K562 (cell line): ENCODE results near the gene MFAP5. TPM values are rescaled to one million over a fixed set of nuclear protein-coding genes. Genes with fewer than 3 reads are reported as not detected.

ENCODE experiments used
- CBFB ChIP-seq: sonication (generic); formaldehyde crosslinking; IDR thresholded peaks from 2 replicates; pipeline ENCODE4 v1.4.0; 2020; ENCODE audit warnings: mild to moderate bottlenecking, missing genetic modification reagents
- E2F3 ChIP-seq: fragments of 250-450 bp; sonication (Bioruptor Pico); IDR thresholded peaks from 2 replicates; pipeline ENCODE4 v1.4.0; 2020; ENCODE audit warnings: mild to moderate bottlenecking
- GTF2A2 ChIP-seq: IDR thresholded peaks from 2 replicates; pipeline ENCODE4 v1.6.1; 2016; ENCODE audit warnings: mild to moderate bottlenecking, missing genetic modification characterization, missing compliant biosample characterization
- HDAC3 ChIP-seq: fragments of 450-650 bp; IDR thresholded peaks from 2 replicates; pipeline ENCODE4 v1.6.1; 2018; ENCODE audit warnings: borderline replicate concordance, mild to moderate bottlenecking, moderate library complexity; ENCODE audit not compliant: partially characterized antibody
- IFI16 ChIP-seq: fragments of 250-450 bp; sonication (Bioruptor Pico); IDR thresholded peaks from 2 replicates; pipeline ENCODE4 v2.1.2; 2022; ENCODE audit warnings: mild to moderate bottlenecking, inconsistent platforms
- JUNB ChIP-seq: fragments of 450-650 bp; formaldehyde crosslinking; conservative IDR thresholded peaks from 2 replicates; pipeline ENCODE4 v1.4.0; 2020; ENCODE audit warnings: mild to moderate bottlenecking
- KDM5B ChIP-seq: fragments of 200-600 bp; sonication (generic); IDR thresholded peaks from 2 replicates; pipeline ENCODE4 v1.6.1; 2012; ENCODE audit warnings: low read depth, mild to moderate bottlenecking, moderate library complexity, low read length, control low read depth, inconsistent platforms; ENCODE audit not compliant: insufficient replicate concordance
- POLR2B ChIP-seq: fragments of 450-650 bp; IDR thresholded peaks from 2 replicates; pipeline ENCODE4 v1.6.1; 2018; ENCODE audit warnings: low read depth; ENCODE audit not compliant: partially characterized antibody
- PYGO2 ChIP-seq: fragments of 450-650 bp; IDR thresholded peaks from 2 replicates; pipeline ENCODE4 v1.6.1; 2016; ENCODE audit warnings: mild to moderate bottlenecking, missing genetic modification characterization, moderate library complexity, missing compliant biosample characterization
- RAD21 ChIP-seq, 2 experiments: fragments of 250-450 bp in 1 of 2; fragments of 450-650 bp in 1 of 2; sonication (Bioruptor Pico) in 1 of 2; formaldehyde crosslinking in 1 of 2; IDR thresholded peaks in 1 of 2; conservative IDR thresholded peaks in 1 of 2; 2 replicates each; pipeline versions ENCODE4 v1.4.0 to v1.8.0; 2020 to 2022; ENCODE audit warnings: mild to moderate bottlenecking in 2 of 2, moderate library complexity in 1 of 2
- RBM34 ChIP-seq: fragments of 200-400 bp; formaldehyde crosslinking; IDR thresholded peaks from 2 replicates; pipeline ENCODE4 v1.6.1; 2018; ENCODE audit warnings: low read length, borderline replicate concordance; ENCODE audit not compliant: insufficient read depth
- SAFB2 ChIP-seq: fragments of 200-400 bp; formaldehyde crosslinking; IDR thresholded peaks from 2 replicates; pipeline ENCODE4 v1.6.1; 2018; ENCODE audit warnings: borderline replicate concordance, low read length, low read depth, moderate library complexity; ENCODE audit not compliant: severe bottlenecking
- SNRNP70 ChIP-seq: fragments of 200-400 bp; formaldehyde crosslinking; optimal IDR thresholded peaks from 2 replicates; pipeline ENCODE3; 2017; ENCODE audit warnings: low read depth, low read length
- SRSF7 ChIP-seq: fragments of 200-400 bp; formaldehyde crosslinking; optimal IDR thresholded peaks from 2 replicates; pipeline ENCODE3; 2017; ENCODE audit warnings: mild to moderate bottlenecking, low read depth, low read length
- TFAM ChIP-seq: fragments of 250-450 bp; sonication (Bioruptor Pico); conservative IDR thresholded peaks from 2 replicates; pipeline ENCODE4 v1.5.0; 2021; ENCODE audit warnings: mild to moderate bottlenecking, moderate library complexity
- ZNF436 ChIP-seq: fragments of 250-450, 450-650 bp; sonication (Bioruptor Pico); formaldehyde crosslinking; IDR thresholded peaks from 2 replicates; pipeline ENCODE4 v1.7.0; 2020; ENCODE audit warnings: mild to moderate bottlenecking
- ZNF778 ChIP-seq: fragments of 450-650 bp; formaldehyde crosslinking; IDR thresholded peaks from 2 replicates; pipeline ENCODE4 v1.4.0; 2020; ENCODE audit warnings: mild to moderate bottlenecking, moderate library complexity
- polyA plus RNA-seq, 8 experiments: library from polyadenylated mRNA; depleted of rRNA in 4 of 8; stranded (reverse) in 5 of 8; unstranded in 3 of 8; fragments of >200 nt; fragmentation: Nextera tagmentation in 2 of 8; fragmentation: Illumina TruSeq in 1 of 8; extraction: Ambion mirVana in 2 of 8; extraction: Trizol in 1 of 8; gene quantifications; 2 replicates each; pipeline versions ENCODE4 v1.2.1 to v1.2.3, GENCODE V29; 2011 to 2014; ENCODE audit warnings: inconsistent platforms in 1 of 8, missing spikeins in 1 of 8
- total RNA-seq, 7 experiments: library from RNA; depleted of rRNA in 6 of 7; stranded (reverse); fragments of >200 nt in 6 of 7; fragmentation: Illumina TruSeq in 2 of 7; extraction: Trizol in 2 of 7; gene quantifications; 2 replicates each; pipeline versions ENCODE4 v1.2.1 to v1.2.3, GENCODE V29; 2011 to 2021; ENCODE audit warnings: low replicate concordance in 1 of 7
- TF ChIP-seq, protein P1 (sequence below): fragments of 200-800 bp; sonication (Bioruptor generic); IDR thresholded peaks from 2 replicates; pipeline ENCODE4 v1.6.1; 2017; ENCODE audit warnings: missing genetic modification characterization, missing compliant biosample characterization
- TF ChIP-seq, protein P2 (sequence below): fragments of 450-650 bp; formaldehyde crosslinking; IDR thresholded peaks from 2 replicates; pipeline ENCODE4 v1.4.0; 2022; ENCODE audit warnings: missing genetic modification characterization
- TF ChIP-seq, protein P3 (sequence below), 2 experiments: IDR thresholded peaks; 2 replicates each; pipeline ENCODE4 v1.6.1; 2012; ENCODE audit warnings: improper control_type of control experiment in 2 of 2, low read depth in 2 of 2, low read length in 2 of 2, borderline replicate concordance in 1 of 2
- TF ChIP-seq, protein P4 (sequence below): sonication (generic); formaldehyde crosslinking; IDR thresholded peaks from 2 replicates; pipeline ENCODE4 v1.8.0; 2022; ENCODE audit warnings: mild to moderate bottlenecking, missing genetic modification reagents

Gene MFAP5
- total and polyA plus RNA-seq, 9 of the 15 experiments (the other 6 are each of a cell fraction or from before 2014, with no cell fraction given): not detected

DNA sequence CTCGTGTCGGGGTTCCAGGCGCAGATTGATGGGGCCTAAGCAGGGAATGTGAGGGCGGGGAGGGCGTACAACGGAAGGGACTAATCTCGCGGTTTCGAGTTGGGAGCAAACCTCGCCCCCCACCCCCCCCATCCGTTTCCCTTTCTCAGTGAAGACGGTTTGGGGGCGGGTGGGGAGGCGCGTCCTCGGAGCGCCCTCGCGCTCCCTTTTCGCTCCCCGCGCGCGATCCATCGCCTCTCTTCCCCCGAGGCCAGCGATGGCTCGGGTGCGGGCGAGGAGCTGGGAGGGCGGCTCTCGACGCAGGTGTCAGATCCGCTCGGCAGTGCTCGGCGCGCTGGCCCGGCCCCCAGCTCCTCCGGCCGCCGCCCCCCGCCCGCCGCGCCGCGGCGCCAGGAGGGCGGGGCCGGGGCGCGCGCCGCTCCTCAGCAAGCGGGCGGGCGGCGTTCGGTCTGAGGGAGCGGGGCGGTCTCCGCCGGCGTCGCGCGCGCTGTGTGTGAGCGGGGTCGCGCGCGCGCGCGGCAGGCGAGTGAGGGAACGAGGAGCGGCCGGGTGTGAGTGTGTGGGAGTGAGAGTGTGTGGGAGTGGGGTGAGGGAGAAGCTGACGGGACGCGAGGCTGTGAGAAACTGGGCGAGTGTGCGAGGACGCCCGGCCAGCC is 35.0 kb upstream of the MFAP5 start, which contains the start of gene RIMKLB (continued):
- TF ChIP-seq, protein P1, sequence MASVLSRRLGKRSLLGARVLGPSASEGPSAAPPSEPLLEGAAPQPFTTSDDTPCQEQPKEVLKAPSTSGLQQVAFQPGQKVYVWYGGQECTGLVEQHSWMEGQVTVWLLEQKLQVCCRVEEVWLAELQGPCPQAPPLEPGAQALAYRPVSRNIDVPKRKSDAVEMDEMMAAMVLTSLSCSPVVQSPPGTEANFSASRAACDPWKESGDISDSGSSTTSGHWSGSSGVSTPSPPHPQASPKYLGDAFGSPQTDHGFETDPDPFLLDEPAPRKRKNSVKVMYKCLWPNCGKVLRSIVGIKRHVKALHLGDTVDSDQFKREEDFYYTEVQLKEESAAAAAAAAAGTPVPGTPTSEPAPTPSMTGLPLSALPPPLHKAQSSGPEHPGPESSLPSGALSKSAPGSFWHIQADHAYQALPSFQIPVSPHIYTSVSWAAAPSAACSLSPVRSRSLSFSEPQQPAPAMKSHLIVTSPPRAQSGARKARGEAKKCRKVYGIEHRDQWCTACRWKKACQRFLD (CRISPR knock-in tag): no peak
- TF ChIP-seq E2F3 (no peak), PYGO2 (tag) (no peak), RAD21 (CRISPR knock-in tag; conservative IDR thresholded peaks at IDR 0.05 in 1 of 2, IDR thresholded peaks at IDR 0.05 in 1 of 2) (no peak), JUNB (CRISPR knock-in tag) (no peak), SRSF7 (no peak), ZNF436 (CRISPR knock-in tag) (no peak), GTF2A2 (no peak), CBFB (no peak), POLR2B (peak; percentile 65), ZNF778 (CRISPR knock-in tag) (no peak), RBM34 (no peak), HDAC3 (no peak), IFI16 (CRISPR knock-in tag) (no peak), SNRNP70 (no peak), TFAM (CRISPR knock-in tag) (no peak), KDM5B (peak; percentile 22), SAFB2 (no peak)
- TF ChIP-seq, protein P2, sequence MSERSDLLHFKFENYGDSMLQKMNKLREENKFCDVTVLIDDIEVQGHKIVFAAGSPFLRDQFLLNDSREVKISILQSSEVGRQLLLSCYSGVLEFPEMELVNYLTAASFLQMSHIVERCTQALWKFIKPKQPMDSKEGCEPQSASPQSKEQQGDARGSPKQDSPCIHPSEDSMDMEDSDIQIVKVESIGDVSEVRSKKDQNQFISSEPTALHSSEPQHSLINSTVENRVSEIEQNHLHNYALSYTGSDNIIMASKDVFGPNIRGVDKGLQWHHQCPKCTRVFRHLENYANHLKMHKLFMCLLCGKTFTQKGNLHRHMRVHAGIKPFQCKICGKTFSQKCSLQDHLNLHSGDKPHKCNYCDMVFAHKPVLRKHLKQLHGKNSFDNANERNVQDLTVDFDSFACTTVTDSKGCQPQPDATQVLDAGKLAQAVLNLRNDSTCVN (CRISPR knock-in tag): no peak
- TF ChIP-seq, protein P3, sequence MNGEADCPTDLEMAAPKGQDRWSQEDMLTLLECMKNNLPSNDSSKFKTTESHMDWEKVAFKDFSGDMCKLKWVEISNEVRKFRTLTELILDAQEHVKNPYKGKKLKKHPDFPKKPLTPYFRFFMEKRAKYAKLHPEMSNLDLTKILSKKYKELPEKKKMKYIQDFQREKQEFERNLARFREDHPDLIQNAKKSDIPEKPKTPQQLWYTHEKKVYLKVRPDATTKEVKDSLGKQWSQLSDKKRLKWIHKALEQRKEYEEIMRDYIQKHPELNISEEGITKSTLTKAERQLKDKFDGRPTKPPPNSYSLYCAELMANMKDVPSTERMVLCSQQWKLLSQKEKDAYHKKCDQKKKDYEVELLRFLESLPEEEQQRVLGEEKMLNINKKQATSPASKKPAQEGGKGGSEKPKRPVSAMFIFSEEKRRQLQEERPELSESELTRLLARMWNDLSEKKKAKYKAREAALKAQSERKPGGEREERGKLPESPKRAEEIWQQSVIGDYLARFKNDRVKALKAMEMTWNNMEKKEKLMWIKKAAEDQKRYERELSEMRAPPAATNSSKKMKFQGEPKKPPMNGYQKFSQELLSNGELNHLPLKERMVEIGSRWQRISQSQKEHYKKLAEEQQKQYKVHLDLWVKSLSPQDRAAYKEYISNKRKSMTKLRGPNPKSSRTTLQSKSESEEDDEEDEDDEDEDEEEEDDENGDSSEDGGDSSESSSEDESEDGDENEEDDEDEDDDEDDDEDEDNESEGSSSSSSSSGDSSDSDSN (IDR thresholded peaks at IDR 0.05; ENCODE audit: borderline replicate concordance in 1 of 2, low read depth in 2 of 2, low read length in 2 of 2): no peak; a peak in 1 of 4 replicates
- TF ChIP-seq, protein P4, sequence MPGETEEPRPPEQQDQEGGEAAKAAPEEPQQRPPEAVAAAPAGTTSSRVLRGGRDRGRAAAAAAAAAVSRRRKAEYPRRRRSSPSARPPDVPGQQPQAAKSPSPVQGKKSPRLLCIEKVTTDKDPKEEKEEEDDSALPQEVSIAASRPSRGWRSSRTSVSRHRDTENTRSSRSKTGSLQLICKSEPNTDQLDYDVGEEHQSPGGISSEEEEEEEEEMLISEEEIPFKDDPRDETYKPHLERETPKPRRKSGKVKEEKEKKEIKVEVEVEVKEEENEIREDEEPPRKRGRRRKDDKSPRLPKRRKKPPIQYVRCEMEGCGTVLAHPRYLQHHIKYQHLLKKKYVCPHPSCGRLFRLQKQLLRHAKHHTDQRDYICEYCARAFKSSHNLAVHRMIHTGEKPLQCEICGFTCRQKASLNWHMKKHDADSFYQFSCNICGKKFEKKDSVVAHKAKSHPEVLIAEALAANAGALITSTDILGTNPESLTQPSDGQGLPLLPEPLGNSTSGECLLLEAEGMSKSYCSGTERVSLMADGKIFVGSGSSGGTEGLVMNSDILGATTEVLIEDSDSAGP (CRISPR knock-in tag): no peak
